Measurements from ENCODE around the gene WFDC6.

WFDC6 gene

DNA sequence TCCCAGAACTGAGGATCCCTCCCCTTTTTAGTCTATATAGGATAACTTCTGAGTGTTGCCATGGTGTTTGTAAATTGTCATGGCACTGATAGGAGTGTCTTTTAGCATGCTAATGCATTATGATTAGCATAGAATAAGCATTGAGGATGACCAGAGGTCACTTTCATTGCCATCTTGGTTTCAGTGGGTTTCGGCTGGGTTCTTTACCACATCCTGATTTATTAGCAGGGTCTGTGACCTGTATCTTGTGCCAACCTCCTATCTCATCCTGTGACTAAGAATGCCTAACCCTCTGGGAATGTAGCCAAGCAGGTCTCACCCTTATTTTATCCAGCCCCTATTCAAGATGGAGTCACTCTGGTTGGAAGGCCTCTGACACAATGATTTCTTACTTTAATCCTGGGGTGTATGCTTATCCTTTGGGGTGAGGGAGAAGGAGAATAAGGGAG is 50.2 kb downstream of the WFDC6 start:
- DNase-seq (ENCODE audit: low read depth) = no peak
- H3K4me3 ChIP-seq (ENCODE audit: low read length) = no peak overlapping the region
- TF ChIP-seq, protein P1, sequence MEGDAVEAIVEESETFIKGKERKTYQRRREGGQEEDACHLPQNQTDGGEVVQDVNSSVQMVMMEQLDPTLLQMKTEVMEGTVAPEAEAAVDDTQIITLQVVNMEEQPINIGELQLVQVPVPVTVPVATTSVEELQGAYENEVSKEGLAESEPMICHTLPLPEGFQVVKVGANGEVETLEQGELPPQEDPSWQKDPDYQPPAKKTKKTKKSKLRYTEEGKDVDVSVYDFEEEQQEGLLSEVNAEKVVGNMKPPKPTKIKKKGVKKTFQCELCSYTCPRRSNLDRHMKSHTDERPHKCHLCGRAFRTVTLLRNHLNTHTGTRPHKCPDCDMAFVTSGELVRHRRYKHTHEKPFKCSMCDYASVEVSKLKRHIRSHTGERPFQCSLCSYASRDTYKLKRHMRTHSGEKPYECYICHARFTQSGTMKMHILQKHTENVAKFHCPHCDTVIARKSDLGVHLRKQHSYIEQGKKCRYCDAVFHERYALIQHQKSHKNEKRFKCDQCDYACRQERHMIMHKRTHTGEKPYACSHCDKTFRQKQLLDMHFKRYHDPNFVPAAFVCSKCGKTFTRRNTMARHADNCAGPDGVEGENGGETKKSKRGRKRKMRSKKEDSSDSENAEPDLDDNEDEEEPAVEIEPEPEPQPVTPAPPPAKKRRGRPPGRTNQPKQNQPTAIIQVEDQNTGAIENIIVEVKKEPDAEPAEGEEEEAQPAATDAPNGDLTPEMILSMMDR (conservative IDR thresholded peaks at IDR 0.05; ENCODE audit: low read depth, low read length) = no peak

DNA sequence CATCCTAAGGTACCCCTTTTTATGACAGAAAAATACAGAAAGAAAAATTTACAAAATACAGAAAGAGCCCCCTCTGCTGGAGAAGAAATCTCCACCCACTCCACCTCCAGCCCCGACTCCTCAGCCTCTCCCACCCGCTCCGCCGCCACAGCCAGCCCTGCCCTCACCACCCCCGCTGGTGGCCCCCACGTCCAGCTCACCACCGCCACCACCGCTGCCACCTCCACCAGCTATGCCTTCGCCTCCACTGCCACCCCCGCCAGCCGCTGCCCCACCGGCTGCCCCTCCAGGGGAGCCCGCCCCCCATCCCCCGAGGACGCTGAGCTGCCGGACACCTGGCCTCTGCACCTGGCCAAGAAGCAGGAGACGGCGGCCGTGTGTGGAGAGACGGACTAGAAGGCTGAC is 52.0 kb downstream of the WFDC6 start:
- H3K4me3 ChIP-seq (ENCODE audit: low read length) = no peak overlapping the region
- no peak for DNase-seq (ENCODE audit: low read depth)
- TF ChIP-seq, protein P1 (conservative IDR thresholded peaks at IDR 0.05; ENCODE audit: low read depth, low read length) = peak; percentile 38

DNA sequence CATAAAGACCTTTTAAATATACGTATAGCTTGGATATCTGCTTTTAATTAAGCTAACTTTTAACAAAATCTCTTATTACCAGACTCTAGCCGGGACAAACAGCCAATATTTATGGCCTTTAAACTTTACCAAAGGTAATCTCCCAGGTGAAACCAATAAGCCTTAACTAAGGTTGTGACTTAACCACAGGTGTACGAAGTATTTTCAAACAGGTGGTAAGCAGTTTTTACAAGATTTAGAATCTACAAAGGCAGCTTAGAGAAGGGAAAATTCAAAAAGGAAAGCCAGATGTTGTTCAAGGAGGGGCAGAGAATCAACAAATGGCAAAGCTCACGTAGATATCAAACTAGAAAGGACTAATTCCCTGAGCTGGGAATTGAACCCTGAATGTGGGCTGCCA is 53.9 kb downstream of the WFDC6 start:
- DNase-seq (ENCODE audit: low read depth) = no peak
- no peak overlapping the region for H3K4me3 ChIP-seq (ENCODE audit: low read length)
- TF ChIP-seq, protein P1 (conservative IDR thresholded peaks at IDR 0.05; ENCODE audit: low read depth, low read length) = no peak

DNA sequence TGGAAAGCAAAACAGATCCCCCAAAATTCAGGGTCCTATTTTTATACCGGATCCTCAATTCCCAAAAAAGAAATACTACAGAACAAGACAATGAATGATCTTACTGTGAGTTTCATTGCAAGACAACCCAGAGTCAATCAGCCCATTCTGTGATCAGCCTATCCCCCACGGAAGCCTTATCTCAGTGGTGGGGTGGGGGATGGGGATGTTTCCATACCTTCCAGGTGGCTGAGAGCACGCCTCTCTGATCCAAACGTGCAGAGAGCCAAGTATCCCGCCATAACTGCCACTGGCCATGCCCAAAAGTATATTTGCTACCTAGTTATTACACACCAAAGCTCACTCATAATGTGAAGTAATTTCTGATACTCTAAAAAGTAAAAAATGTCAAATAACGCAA is 54.6 kb downstream of the WFDC6 start:
- no peak overlapping the region for H3K4me3 ChIP-seq (ENCODE audit: low read length)
- TF ChIP-seq, protein P1 (conservative IDR thresholded peaks at IDR 0.05; ENCODE audit: low read depth, low read length) = no peak
- no peak for DNase-seq (ENCODE audit: low read depth)
